Inferior parietal cortex (tissue), 1 donor: ENCODE data around the gene GPI.
"Not testable (repeated sequence)": the region's sequence is repeated elsewhere in the genome, so short reads cannot be mapped to it uniquely, and the experiment has no call there.

ENCODE experiments used
- DNase-seq: peaks from one replicate; pipeline ENCODE4 v3.0.0-alpha.2; 2016; ENCODE audit errors: extremely low spot score

The GPI gene

DNA sequence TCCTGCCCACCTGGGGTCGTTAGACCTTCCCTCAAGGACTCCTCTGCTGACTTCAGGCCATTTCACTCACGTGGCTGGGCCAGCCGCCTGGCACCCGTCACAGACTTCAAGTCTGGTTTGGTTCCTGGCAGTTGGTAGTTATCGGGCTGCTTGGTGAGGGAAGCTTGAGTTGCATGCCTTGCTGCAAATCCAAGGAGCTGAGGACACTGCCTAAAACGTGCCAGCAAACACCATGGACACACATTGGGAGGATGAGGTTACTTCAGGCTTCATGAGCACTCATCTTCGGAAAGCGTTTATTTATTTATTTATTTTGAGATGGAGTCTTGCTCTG lies 2.6 kb downstream of the GPI start:
- no peak for DNase-seq

DNA sequence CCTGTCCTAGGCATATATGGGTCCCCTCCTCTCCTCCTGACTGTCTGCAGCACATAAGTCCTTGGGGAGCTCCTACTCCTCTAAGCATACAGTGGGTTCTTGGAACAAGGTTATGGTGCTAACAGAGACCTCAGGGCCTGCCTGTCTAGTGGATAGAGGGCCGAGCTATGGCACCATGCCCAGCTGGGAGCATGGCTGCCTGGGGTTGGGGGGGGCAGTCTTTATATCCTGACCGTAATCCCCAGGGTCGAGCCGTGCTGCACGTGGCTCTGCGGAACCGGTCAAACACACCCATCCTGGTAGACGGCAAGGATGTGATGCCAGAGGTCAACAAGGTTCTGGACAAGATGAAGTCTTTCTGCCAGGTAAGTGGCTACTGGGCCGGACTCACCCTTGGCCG lies 3.3 kb downstream of the GPI start:
- DNase-seq: no peak

DNA sequence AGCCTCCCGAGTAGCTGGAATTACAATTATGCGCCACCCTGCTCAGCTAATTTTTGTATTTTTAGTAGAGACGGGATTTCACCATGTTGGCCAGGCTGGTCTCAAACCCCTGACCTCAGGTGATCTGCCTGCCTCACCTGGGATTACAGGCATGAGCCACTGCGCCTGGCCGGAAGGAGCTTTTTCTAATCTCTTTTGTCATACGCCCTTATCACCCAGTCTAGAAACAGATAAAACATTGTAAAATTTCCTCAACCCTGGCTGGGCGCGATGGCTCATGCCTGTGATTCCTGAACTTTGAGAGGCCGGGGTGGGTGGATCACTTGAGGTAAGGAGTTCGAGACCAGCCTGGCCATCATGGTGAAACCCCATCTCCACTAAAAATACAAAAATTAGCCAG lies 4.2 kb downstream of the GPI start:
- DNase-seq: not testable (repeated sequence)

DNA sequence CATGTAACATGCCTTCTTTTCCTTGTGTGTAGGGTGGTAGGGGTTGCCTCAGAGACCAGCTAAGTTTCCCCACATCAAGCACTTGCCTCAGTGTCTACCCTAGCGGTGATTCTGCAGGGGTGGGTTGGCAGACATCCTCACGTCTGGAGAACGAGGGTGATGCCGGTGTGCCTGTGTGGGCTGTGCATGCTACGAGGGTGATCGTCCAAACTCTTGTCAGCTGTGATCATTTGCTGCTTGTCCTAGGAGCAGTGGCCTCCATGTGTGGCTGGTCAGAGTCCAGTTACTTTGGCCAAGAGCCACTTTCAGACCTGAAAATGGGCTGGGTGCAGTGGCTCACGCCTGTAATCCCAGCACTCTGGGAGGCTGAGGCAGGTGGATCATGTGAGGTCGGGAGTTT lies 5.1 kb downstream of the GPI start:
- DNase-seq: no peak

DNA sequence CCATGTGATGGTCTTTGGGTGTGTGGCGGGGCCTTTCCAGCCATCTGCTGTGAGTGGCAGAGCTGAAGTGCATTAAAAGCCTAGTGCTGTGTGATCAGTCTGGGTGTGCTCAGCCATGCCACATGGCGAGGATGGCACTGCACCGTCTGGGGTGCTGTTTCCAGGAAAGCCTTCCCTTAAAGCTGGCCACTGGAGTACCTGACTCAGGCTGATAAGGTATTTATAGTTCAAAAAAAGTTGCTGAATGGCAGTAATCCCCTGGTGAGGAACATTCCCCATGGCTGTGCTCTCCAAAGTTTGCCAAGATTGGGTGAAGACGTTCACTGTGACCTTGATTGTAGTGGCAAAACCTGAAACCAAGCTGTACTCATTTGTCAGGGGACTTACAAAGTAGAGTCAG lies 6.0 kb downstream of the GPI start:
- no peak for DNase-seq

DNA sequence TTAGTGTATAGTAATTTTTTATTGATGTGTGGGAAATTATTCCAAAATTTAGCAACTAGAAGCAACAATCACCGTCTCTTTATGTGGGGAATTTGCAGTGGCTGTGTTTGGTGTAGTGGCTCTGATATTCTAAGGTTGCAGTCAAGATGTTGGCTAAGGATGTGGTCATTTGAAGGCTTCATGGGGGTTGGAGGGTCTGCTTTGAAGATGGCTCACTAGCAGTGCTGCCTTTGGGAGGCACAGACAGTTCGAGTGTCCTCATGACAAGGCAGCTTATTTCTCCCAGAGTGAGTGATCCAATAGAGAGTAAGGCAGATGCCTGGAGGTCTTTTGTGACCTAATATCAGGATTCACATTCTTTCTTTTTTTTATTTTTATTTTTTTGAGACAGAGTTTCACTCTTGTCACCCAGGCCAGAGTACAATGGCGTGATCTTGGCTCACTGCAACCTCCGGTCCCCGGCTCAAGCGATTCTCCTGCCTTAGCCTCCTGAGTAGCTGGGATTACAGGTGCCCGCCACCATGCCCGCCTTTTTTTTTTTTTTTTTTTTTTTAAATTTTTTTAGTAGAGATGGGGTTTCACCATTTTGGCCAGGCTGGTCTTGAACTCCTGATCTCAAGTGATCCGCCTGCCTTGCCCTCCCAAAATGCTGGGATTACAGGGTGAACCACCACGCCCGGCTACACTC lies 8.7 kb downstream of the GPI start:
- no peak for DNase-seq

DNA sequence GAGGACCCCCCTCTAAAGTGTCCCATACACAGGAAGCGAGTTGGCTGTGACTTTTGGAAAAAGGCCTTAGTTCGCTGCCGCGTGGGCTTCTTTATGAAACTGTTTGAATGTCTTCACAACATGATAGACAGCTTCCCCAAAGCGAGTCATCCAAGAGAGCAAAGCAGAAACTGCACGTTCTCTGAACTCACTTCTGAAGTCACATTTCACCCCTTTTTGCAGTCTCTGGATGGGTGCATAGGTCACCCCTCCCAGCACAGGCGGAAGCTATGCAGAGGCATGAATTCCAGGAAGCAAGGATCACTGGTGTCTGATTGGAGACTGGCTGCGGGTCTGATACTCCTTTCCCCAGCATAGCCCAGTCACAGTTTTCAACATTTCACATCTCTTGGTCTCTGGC lies 10.6 kb downstream of the GPI start:
- no peak for DNase-seq

DNA sequence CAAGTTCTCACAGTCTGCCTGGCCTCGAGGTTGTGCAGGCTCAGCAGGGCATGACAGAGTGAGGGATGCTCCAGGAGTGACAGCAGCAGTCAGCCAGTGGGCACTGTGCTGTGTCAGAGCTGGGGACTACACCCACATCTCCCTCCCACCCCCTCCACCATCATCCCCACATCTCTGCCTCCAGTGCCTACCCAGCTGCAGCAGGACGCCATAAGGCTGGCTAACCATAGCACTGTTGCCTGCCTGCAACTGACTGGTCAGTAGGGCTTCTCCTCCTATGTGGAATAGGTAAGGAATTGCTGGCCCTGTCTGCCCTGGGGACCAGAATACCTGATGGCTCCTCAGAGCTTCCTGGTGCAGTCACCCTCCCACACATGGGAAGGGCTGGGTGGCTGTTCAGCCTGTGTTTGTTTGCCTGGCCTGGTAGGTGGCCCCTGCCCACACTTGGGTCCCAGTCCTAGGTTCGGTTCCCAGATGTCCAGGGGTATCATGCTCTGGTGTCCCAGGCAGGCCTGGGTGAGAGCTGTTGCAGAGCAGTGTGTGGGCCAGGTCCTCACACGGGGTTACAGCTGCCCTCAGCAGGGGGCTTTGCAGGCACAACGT lies 15.7 kb downstream of the GPI start:
- DNase-seq: no peak

DNA sequence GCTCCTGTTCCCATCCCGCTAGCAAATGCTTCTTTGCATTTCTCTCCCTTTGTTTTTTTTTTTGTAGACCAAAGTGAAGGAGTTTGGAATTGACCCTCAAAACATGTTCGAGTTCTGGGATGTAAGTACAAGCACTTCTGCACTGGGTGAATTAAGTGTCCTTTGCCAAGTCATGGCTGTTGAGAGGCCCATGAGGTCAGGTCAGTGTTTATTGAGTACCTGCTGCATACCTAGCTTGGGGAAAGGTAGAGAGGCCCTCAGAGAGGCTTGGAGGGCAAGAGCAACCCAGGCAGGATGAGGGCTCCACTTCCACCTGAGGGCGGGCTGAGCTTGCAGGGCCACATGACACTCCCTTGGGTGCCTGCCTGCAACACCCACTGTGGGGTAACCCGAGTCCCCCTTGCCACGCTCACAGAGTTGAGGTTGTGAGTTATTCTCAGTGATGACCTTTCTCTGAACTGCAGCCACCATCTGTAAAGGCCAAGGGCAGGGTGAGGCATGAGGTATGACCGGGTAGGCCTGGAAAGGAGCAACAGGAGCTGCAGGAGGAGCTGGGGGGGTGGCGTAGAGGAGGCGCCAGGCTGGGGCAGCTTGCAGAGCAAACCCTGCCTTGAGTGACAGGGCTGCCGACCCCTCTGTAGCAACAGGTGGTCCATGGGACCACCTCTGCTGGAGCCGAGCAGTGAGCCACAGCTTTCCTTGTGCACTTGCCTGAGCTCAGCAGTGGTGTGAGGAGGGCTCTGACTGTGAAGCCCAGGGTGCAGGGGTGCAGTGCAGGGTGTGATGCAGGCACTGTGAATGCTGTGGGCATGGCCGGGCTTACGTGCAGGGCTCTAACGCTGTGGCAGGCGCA lies 16.6 kb downstream of the GPI start:
- no peak for DNase-seq

DNA sequence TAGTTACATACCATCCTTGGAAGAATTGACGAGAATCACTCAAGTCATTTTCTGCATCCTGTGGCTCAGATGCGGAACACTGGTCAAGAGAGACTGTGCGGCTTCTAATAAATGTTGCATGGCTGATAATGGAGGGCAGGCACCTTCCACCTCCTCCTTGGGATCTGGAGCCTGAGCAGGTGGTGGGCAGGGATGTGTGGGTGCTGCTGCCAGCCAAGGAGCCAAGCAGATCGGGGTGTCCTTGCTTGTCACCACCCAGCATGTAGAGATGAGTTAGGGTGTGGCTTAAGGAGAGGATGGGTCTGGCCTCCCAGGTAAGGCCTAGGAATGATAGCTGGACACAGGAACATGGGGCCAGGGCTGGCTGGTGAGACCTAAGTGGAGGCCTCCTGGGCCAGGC lies 17.5 kb downstream of the GPI start:
- DNase-seq: no peak

DNA sequence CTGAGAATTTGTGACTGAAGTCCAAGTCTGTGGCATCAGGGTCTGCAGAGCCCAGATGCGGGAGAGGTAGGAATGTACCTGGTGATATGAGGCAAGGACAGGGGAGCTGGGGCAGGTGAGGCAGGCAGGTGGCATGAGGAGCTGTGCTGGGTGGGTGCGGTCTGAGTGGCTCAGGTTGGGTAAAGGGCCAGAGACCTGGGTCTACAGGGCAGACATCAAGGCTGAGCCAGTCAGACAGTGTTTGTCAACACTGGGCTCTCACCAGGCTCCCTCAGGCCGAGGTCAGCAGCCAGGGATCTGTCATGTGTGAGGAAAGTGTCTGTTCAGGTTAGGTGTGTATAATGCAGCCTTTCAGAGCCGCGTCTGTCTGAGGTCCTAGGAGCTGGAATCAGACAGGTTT lies 18.6 kb downstream of the GPI start:
- DNase-seq: no peak

DNA sequence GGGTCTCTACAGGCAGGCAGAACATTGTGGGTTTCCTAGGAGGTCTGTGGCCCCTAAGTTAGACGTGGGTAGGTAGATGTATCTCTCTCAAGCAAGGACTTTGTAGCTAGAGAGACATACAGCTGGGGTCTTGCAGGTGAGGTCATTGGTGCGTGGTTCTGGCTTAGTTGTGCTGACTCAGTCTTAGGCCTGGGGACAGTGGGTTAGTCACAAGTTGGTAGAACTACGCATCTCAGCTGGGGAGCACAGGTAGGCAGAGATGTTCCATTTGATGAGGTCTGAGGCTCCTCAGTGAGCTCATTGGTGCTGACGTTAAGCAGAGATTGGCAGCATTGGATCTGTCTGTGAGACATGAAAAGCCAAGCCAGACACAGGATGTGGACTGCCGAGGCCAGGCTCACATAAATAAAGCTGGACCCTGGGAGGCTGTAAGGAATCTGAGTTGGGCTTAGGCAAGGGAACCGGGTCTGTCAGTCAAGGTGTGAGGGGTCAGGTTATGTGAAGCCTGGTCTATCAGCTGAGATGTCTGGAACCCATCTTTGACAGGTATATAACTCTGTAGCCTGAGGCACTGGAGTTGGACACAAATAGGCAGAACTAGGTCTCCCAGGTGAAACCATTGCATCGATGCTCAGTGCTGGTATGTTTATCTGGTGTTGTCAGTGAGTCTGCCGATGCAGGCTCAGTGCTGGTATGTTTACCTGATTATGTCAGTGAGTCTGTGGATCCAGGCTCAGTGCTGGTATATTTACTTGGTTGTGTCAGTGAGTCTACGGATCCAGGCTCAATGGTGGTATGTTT lies 21.8 kb downstream of the GPI start:
- no peak for DNase-seq

DNA sequence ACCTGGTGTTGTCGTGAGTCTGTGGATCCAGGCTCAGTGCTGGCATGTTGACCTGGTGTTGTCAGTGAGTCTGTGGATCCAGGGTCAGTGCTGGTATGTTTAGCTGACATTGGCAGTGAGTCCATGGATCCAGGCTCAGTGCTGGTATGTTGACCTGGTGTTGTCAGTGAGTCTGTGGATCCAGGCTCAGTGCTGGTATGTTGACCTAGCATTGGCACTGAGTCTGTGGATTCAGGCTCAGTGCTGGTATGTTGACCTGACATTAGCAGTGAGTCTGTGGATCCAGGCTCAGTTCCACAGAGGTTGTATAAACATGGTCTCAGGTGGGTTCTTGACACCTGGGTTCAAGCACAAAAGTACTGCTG lies 22.4 kb downstream of the GPI start:
- DNase-seq: no peak

DNA sequence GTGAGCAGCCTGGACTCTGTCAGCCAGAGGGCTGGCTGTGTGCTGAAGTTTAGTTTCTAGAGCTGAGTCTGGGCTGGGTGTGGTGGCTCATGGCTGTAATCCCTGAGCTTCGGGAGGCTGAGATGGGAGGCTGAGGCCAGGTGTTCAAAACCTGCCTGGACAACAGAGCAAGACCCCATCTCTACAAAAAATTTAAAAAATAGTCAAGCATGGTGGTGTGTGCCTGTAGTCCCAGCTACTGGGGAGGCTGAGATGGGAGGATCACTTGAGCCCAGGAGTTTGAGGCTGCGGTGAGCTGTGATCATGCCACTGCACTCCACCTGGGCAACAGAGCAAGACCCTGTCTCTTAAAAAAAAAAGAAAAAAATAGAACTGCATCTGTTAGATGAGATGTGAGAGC lies 23.7 kb downstream of the GPI start:
- DNase-seq: not testable (repeated sequence)

DNA sequence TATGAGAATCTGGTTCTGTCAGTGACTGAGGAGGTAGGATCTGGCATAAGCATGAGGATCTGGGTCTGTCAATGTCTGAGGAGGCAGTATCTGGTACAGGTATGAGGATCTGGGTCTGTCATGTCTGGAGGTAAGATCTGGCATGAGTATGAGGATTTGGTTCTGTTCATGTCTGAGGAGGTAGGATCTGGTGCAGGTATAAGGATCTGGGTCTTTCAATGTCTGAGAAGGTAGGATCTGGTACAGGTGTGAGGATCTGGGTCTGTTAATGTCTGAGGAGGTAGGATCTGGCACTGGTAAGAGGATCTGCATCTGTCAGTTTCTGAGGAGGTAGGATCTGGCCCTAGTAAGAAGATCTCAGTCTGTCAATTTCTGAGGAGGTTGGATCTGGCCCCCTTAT lies 26.8 kb downstream of the GPI start:
- no peak for DNase-seq

DNA sequence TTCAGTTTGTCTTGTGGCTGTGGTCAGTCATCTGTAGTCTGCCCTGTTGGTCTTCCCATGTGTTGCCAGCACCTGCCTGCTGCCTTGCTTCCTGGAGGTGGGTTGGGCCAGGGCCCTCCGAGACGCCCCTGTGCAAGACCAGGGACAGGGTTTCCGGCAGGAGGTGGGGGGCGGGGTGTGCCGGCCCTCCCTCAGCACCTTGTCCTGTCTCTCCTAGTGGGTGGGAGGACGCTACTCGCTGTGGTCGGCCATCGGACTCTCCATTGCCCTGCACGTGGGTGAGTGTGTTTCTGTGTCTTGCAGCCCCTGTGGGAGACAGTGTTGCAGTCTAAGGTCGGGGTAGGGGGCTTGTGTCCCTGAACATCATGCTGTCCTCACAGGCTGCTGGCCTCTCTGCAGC lies 28.0 kb downstream of the GPI start:
- no peak for DNase-seq

DNA sequence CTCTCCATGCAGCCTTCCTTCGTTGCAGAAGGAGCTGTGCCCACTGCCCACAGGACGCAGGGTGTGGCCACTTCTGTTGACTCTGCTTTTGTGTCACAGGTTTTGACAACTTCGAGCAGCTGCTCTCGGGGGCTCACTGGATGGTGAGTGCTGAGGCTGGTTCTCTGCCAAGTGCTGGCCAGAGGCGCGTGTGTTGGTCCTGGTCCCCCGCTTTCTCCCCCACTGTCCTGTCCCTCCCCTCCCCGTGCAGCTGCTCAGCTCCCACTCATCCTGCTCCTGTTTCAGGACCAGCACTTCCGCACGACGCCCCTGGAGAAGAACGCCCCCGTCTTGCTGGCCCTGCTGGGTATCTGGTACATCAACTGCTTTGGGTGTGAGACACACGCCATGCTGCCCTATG lies 28.6 kb downstream of the GPI start:
- no peak for DNase-seq

DNA sequence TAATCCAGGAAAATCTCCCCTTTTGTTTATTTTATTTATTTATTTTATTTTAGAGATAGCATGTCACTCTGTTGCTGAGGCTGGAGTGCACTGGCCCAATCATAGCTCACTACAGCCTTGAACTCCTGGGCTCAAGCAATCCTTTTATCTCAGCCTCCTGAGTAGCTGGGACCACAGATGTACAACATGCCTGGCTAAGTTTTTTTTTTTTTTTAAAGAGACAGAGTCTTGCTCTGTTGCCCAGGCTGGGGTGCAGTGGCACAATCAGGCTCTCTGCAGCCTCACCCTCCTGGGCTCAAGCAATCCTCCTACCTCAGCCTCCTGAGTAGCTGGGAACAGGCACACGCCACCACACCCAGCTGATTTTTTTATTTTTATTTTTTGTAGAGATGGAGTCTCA lies 32.9 kb downstream of the GPI start:
- no peak for DNase-seq

DNA sequence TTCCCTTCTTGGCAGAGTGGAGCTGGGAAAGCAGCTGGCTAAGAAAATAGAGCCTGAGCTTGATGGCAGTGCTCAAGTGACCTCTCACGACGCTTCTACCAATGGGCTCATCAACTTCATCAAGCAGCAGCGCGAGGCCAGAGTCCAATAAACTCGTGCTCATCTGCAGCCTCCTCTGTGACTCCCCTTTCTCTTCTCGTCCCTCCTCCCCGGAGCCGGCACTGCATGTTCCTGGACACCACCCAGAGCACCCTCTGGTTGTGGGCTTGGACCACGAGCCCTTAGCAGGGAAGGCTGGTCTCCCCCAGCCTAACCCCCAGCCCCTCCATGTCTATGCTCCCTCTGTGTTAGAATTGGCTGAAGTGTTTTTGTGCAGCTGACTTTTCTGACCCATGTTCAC lies 34.9 kb downstream of the GPI start:
- no peak for DNase-seq

DNA sequence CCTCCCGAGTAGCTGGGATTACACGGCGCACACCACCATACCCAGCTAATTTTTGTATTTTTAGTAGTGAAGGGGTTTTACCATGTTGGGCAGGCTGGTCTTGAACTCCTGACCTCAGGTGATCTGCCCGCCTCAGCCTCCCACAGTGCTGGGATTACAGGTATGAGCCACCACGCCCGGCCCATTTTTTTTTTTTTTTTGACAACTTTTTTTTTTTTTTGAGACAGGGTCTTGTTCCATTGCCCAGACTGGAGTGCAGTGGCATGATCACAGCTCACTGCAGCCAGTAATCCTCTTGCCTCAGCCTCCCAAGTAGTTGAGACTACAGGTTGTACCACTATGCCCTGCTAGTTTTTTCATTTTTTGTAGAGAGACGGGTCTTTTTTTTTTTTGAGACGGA lies 35.8 kb downstream of the GPI start:
- not testable (repeated sequence) for DNase-seq

DNA sequence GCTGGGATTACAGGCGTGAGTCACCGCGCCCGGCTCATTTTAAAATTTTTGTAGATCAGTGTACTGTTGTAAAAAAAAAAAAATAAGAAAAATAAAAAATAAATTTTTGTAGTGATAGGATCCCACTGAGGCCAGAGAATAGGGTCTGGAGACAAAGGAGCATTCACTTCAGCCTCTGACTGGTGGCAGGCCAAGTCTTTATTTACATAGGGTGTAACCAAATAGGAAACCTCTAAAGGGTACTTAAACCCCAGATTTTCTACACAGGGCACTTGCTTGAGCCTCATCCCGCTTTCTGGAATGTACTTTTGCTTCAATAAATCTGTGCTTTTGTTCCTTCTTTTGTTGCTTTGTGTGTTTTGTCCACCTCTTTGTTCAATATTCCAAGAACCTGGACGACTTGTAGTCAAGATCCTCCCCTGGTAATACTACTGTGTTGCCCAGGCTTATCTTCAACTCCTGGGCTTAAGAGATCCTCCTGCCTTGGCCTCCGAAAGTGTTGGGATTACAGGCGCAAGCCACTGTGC lies 37.1 kb downstream of the GPI start:
- DNase-seq: no peak

DNA sequence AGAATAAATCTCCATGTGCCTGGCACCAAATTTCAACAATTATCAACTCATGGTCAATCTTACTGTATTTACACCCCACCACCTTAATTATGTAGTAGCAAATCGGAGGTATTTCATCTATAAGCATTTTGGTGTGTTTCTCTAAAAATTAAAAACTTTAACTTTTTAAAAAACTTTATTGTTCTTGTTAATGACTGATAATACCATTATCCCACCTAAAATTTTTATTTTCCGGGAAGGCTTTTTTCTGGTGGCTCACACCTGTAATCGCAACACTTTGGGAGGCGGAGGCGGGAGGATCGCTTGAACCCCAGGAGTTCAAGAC lies 38.8 kb downstream of the GPI start:
- DNase-seq: no peak
